HG02759 (cell line): ENCODE measurements around the gene IL19.
"Not testable (repeated sequence)": the region's sequence is repeated elsewhere in the genome, so short reads cannot be mapped to it uniquely, and the experiment has no call there.

ENCODE experiments used
- ATAC-seq: cut with Tn5 transposase; IDR thresholded peaks from one replicate; pipeline ENCODE4 v1.9.1; 2021; ENCODE audit warnings: mild to moderate bottlenecking, moderate library complexity; ENCODE audit not compliant: unreplicated experiment

The IL19 gene

GRCh38 chr1:206772243-206772937 is 1.8 kb downstream of the IL19 start, which contains the start of gene IL10:
Gene IL10, minus strand, starts transcription at chr1:206772494. Its CDS starts 59 bp downstream, at chr1:206772435.
- no peak for ATAC-seq

GRCh38 chr1:206774093-206774492 is 3.5 kb downstream of the IL19 start:
- ATAC-seq, result no peak

- ATAC-seq, result no peak
These were observed 5.7 kb downstream of the IL19 start for GRCh38 chr1:206776229-206776628.

DNA sequence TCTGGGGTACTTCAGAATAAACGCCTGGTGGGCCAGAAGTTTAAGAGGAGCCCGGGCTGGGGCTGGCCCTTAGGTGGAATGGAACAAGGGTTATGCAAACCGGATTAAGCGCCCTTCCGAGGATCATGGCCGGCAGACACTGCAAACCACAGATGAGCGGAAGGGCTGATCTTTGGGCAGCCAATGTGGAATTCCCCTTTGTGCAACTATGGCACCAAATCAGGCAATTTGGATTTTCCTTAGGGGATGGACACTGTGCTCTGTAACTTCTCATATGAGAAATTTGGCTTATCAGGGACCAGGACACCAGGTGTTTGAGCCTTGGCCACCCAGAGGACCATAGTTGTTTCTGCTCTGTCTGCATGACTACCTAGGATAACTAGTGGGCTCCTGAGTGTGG is 7.5 kb downstream of the IL19 start:
- ATAC-seq, result no peak

DNA sequence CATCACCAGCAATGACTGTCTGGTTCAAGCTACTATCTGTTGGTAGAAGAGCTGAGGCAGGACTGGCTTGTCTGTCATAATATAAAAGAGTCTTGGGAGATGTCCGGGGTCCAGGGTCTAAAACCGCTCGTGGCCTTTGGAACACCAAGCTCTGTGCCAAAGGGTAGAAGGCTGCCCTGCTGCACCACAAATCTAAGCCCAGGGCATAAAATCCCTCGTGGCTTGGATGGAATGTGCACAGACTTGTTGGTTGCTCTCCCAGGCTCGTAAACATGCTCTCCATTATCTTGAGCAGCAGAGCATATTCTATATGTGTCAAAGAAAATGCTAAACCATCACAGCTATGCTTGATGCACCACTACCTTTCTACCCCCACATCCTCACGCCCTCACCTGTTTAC is 8.3 kb downstream of the IL19 start:
- not testable (repeated sequence) for ATAC-seq

GRCh38 chr1:206779638-206780037 is 9.1 kb downstream of the IL19 start:
- no peak for ATAC-seq

DNA sequence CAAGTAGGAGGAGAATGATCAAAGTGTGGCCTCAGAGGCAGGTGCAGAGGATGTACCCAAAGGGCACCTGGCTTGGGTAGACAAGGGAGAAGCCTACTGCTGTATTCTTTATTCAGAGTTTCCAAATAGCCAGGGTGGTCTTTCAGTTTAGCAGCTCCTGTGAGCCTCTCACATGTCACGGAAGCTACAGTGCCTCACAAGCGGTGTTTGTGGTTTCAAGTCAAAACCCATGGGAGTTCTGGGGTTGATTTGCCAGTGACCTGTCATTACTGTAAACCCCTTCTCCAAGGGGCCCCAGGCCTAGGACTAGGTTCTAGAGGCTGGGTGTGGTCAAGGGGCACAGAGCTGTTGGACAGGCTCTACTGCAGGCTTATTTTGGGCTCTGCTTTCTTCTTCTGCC is 11.9 kb downstream of the IL19 start:
- ATAC-seq, result peak; percentile 81

GRCh38 chr1:206783506-206783905 is 12.9 kb downstream of the IL19 start:
- no peak for ATAC-seq

DNA sequence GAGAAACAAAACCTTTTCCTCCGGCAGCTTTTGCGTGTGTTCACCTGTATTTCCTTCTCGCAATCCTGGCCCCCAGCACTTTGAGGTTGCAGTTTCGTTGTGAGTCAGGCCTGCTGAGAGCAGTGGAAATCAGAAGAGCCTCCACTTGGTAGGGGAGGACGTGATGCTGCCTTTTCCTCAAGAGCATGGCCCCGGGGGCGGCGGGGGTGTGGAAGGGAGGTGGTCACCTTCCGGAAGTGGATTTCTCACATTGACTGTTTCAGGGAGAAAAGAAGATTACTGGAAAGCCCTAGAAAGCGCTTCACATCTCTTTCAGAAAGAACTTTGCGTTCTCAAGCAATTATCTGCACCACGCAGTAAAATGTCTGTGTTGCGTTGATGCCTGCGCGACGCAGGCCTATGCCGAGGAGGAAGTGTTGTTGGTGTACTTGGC is 13.9 kb downstream of the IL19 start:
- ATAC-seq, result peak; percentile 60

DNA sequence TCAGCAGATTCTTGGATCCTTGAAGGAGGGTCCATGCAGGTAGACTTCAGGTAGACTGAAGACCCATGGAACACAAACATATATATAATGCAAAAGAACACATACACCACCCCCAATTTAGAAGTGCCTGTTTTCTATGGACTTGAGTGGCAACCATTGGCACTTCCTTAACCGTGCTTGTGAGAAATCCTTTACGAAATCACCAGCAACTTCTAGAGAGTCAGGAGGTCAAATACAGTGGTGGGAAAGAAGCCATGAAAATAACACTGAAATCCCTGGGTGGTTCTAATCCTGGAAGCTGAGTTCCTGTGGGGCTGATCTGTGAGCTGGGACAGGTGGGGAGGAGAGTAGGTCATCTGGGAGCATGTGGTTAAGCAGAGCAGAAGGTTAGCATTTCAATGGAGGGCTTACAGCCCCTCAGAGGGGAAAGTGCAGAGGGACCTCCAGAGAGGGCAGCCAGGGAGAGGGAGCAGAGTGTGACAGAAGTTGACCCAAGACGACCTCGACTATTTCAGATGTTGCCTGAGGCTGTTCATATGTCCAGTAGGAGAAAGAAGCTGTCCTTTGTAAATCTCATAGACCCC is 14.7 kb downstream of the IL19 start:
- ATAC-seq, result no peak

GRCh38 chr1:206786212-206786886 is 15.8 kb downstream of the IL19 start:
- ATAC-seq, result no peak

DNA sequence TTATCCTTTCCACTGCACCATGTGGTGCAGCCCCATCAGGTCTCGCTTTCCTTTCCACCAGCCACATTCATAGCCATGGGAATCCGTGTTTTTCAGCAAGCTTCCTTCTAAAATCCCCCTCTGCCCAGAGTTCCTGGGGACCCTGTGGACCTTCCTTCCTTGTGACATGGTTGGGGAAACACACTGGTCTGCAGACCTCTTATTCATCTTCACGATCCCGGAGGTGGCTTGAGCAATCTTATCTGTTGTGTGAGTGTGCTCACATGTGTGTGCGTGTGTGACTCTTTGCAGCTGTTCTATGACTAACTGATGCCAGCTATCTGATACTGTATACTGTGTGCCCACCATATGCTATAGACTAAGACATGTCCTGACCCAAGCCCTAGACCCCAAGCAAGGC is 17.3 kb downstream of the IL19 start:
- ATAC-seq, result no peak

- no peak for ATAC-seq
These were observed 18.0 kb downstream of the IL19 start for GRCh38 chr1:206788487-206789050.

DNA sequence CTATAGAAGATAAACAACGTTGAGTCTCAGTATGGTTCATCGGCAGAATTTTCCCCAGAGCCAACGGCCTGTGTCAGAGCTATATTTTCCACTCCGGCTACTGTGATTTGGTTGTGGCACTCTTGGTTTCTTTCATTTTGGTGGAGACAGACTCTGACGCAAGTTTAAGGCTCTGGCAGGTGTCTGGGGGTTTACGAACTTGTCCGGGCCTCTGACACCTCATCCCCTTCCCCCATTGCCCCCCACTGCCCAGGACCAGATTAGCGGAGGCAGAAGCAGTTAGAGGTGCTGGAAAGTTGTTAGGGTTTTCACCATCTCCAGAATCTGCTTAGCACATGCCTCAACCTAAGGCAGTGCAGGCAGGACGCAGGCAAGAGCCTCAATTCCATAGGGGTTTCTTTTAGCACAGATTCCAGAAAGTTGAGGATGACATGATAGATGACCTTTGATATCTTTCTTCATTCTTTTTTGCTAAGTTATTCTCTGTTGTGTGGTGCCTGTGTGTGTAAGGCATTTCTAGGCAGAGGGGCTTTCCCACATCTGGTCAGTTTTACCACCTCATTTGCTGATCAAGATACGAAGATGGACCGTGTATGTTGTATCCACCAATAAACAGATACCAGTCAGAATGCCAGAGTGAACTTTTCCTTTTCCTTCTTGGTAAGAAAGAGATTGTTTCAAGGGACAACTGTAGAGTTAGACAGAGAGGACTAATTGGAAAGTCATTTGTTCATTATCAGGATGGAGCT is 20.1 kb downstream of the IL19 start:
- ATAC-seq, result peak; percentile 33

GRCh38 chr1:206792939-206793607 is 22.5 kb downstream of the IL19 start:
- ATAC-seq, result peak; percentile 51

DNA sequence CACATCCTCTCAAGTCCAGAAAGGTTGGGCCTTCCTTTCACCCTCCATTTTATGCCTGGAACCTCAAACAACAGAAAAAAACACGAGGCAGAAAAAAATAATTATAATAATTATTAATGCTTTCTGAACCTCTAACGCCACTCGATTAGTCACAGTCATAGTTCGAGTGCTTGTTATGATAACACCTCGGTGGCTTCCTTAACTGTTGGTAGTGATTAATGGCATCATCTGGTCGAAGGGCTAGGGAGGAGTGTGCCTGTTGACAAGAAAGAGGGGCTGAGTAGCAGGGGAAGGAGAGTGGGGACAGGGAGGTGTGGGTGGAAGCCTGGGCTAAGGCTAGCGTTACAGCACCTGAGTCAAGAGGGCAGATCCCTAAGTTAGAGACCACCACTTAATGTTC is 23.0 kb downstream of the IL19 start:
- no peak for ATAC-seq

- no peak for ATAC-seq
These were observed 23.8 kb downstream of the IL19 start for GRCh38 chr1:206794294-206794908.

GRCh38 chr1:206796116-206796515 is 25.5 kb downstream of the IL19 start:
- no peak for ATAC-seq

DNA sequence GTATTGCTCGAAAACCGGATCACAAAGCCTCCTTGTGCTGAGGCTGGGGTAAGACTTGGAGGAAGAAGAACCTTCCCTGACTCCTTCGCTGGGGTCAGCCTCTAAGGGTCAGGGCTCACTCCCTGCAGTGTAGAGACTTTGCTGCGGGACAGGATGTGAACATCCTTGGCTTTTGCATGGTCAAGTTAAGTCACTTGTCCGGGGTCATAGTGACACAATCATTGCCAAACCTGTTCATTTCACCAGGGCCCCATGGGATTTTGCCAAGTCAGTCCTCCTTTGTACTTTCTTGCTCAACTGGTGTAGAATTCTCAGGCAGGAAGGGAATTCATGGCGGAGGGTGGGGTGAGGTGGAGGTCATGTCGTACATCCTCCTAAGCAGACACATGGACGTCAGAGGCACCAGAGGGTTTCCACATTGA is 26.4 kb downstream of the IL19 start:
- ATAC-seq, result no peak
